Superior temporal gyrus (tissue), 1 donor: ENCODE measurements around the gene ZNF384.
A peak's percentile ranks its signal among the peaks of the same experiment; 100 is the strongest.

Experiments used
- DNase-seq: peaks from one replicate; pipeline ENCODE4 v3.0.0-alpha.2; 2016; ENCODE audit errors: extremely low spot score

The ZNF384 gene

GRCh38 chr12:6620885-6621274 is 68.3 kb downstream of the ZNF384 start:
- no peak for DNase-seq

- peak; percentile 29 for DNase-seq
Observed at GRCh38 chr12:6620137-6620884, 68.9 kb downstream of the ZNF384 start.

GRCh38 chr12:6618483-6619225 is 70.5 kb downstream of the ZNF384 start:
- DNase-seq = peak; percentile 5
